Head of caudate nucleus (tissue), 42 donors: Measurements from ENCODE around the gene POLR1G.
"Not testable (repeated sequence)": the region's sequence is repeated elsewhere in the genome, so short reads cannot be mapped to it uniquely, and the experiment has no call there.

Experiments used
- DNase-seq, 42 donors: peaks; one replicate each; pipeline versions ENCODE4 v3.0.0 to v3.0.0-alpha.2; 2020 to 2021; ENCODE audit warnings: mixed read lengths in 7 of 42
- intact Hi-C: fragments of 100-400 bp; cut with DNase I; formaldehyde crosslinking; loops from one replicate; pipeline ENCODE4 v1.15.0; 2022

POLR1G gene

GRCh38 chr19:45391871-45392665 lies 14.4 kb upstream of the POLR1G start:
- DNase-seq = no peak
- intact Hi-C loops = no loop called here

- no peak for DNase-seq
- intact Hi-C loops = no loop called here
Observed at GRCh38 chr19:45395821-45396617, 10.4 kb upstream of the POLR1G start.

GRCh38 chr19:45400192-45400591 lies 6.3 kb upstream of the POLR1G start:
- no peak for DNase-seq
- intact Hi-C loops = no loop called here

- intact Hi-C loops = no loop called here
- no peak for DNase-seq
Observed at GRCh38 chr19:45401815-45402214, 4.6 kb upstream of the POLR1G start.

- intact Hi-C loops = no loop called here
- peak in 1 of 42 donors; percentile 32 for DNase-seq
Observed at GRCh38 chr19:45402298-45403061, 4.0 kb upstream of the POLR1G start.

- intact Hi-C loops = no loop called here
- no peak for DNase-seq
Observed at GRCh38 chr19:45403272-45403671, 3.2 kb upstream of the POLR1G start.

- intact Hi-C loops = no loop called here
- no peak for DNase-seq
Observed at GRCh38 chr19:45403781-45404556, 2.5 kb upstream of the POLR1G start.

GRCh38 chr19:45404557-45405434 lies 1.6 kb upstream of the POLR1G start, which contains the start of gene PPP1R13L:
PPP1R13L (minus strand) TSS chr19:45405069; CDS start chr19:45398318, 6,751 bp downstream.
- intact Hi-C loops = no loop called here
- peak in 34 of 42 donors; percentile 17 to 77 (median 46) for DNase-seq

GRCh38 chr19:45405435-45406225 lies 814 bp upstream of the POLR1G start:
- intact Hi-C loops = no loop called here
- peak; percentile 83 to 96 (median 92) for DNase-seq

- no peak for DNase-seq
- intact Hi-C loops = no loop called here
Observed at GRCh38 chr19:45407091-45407375, 589 bp downstream of the POLR1G start.

- intact Hi-C loops = not testable (repeated sequence)
Observed at GRCh38 chr19:45407585-45407984, 1.1 kb downstream of the POLR1G start.

GRCh38 chr19:45408121-45408520 lies 1.7 kb downstream of the POLR1G start:
- DNase-seq = no peak
- intact Hi-C loops = no loop called here

More at GRCh38 chr19:45407585-45407984, 1.1 kb downstream of the POLR1G start:
- not testable (repeated sequence) for DNase-seq

GRCh38 chr19:45408830-45409556 lies 2.5 kb downstream of the POLR1G start:
- DNase-seq = no peak
- intact Hi-C loops = no loop called here

GRCh38 chr19:45409557-45409920 lies 3.1 kb downstream of the POLR1G start:
- DNase-seq = no peak
- intact Hi-C loops = no loop called here

- DNase-seq, intact Hi-C loops: not testable (repeated sequence)
Observed at GRCh38 chr19:45410330-45410729, 3.9 kb downstream of the POLR1G start.

GRCh38 chr19:45413497-45413896 lies 7.1 kb downstream of the POLR1G start:
- intact Hi-C loops = no loop called here
- DNase-seq = no peak

GRCh38 chr19:45414468-45414867 lies 8.0 kb downstream of the POLR1G start:
- no peak for DNase-seq

More at GRCh38 chr19:45414468-45414867, 8.0 kb downstream of the POLR1G start:
- intact Hi-C loops = no loop called here
